HUES64 (cell line): ENCODE data around the gene ZNF99.
"Not testable (repeated sequence)": the region's sequence is repeated elsewhere in the genome, so short reads cannot be mapped to it uniquely, and the experiment has no call there.

Source experiments
- H3K27ac ChIP-seq: 2 replicates; pipeline ENCODE4 v1.7.0; 2013; ENCODE audit warnings: low read depth, low read length, inconsistent platforms
- H3K27me3 ChIP-seq: 2 replicates; pipeline ENCODE4 v1.6.1; 2013; ENCODE audit warnings: mild to moderate bottlenecking, low read length; ENCODE audit not compliant: insufficient read depth
- H3K36me3 ChIP-seq: 2 replicates; pipeline ENCODE4 v1.6.1; 2013; ENCODE audit warnings: mild to moderate bottlenecking, low read length; ENCODE audit not compliant: insufficient read depth
- H3K4me1 ChIP-seq: 2 replicates; pipeline ENCODE4 v1.6.1; 2013; ENCODE audit warnings: mild to moderate bottlenecking, low read length, moderate library complexity; ENCODE audit not compliant: insufficient read depth
- H3K4me3 ChIP-seq: 2 replicates; pipeline ENCODE4 v1.5.1; 2013; ENCODE audit warnings: mild to moderate bottlenecking, low read length, moderate library complexity
- H3K9ac ChIP-seq: 2 replicates; pipeline ENCODE4 v1.6.1; 2013; ENCODE audit warnings: mild to moderate bottlenecking, low read depth, low read length
- H3K9me3 ChIP-seq: 2 replicates; pipeline ENCODE4 v1.6.1; 2013; ENCODE audit warnings: low read depth, low read length; ENCODE audit not compliant: insufficient read depth
- WGBS: fragments of 150-250, 120-280 bp; methylation state at CpG from one replicate; pipeline ENCODE4 v1.1.7; 2013; ENCODE audit warnings: missing lambda C conversion rate; 5-methylcytosine and 5-hydroxymethylcytosine counted together

ZNF99 gene

GRCh38 chr19:22728214-22728613 is 55.7 kb downstream of the ZNF99 start:
- not testable (repeated sequence) for H3K36me3 ChIP-seq, H3K27me3 ChIP-seq, H3K9ac ChIP-seq, H3K4me1 ChIP-seq, H3K27ac ChIP-seq, H3K4me3 ChIP-seq
- WGBS, result 75% methylated on average over 4 of the region's 4 CpGs
- peaks cover 90% of the 10 kb centered on the region for H3K9me3 ChIP-seq

- peaks cover 86% of the 10 kb centered on the region for H3K9me3 ChIP-seq
- not testable (repeated sequence) for H3K4me3 ChIP-seq, H3K9ac ChIP-seq, H3K27ac ChIP-seq, H3K27me3 ChIP-seq, H3K4me1 ChIP-seq, H3K36me3 ChIP-seq
- 84% methylated on average over 6 of the region's 6 CpGs for WGBS
Observed at GRCh38 chr19:22721533-22721932, 62.4 kb downstream of the ZNF99 start.

GRCh38 chr19:22708983-22709382 is 75.0 kb downstream of the ZNF99 start:
- Histone ChIP-seq H3K4me1 (no peaks in the 10 kb centered on the region), H3K9me3 (peaks cover 73% of the 10 kb centered on the region), H3K27me3 (no peaks in the 10 kb centered on the region), H3K27ac (no peak overlapping the region), H3K9ac (no peak overlapping the region), H3K4me3 (no peak overlapping the region), H3K36me3 (no peaks in the 10 kb centered on the region)
- WGBS, result 87% methylated on average over 27 of the region's 27 CpGs

GRCh38 chr19:22703096-22703495 is 80.9 kb downstream of the ZNF99 start:
- H3K27ac ChIP-seq, H3K27me3 ChIP-seq, H3K4me3 ChIP-seq, H3K4me1 ChIP-seq, H3K9ac ChIP-seq, H3K36me3 ChIP-seq: not testable (repeated sequence)
- WGBS, result 90% methylated on average over 28 of the region's 28 CpGs
- peaks cover 64% of the 10 kb centered on the region for H3K9me3 ChIP-seq

GRCh38 chr19:22702661-22703060 is 81.3 kb downstream of the ZNF99 start:
- H3K27me3 ChIP-seq, H3K36me3 ChIP-seq, H3K4me3 ChIP-seq, H3K4me1 ChIP-seq, H3K27ac ChIP-seq, H3K9ac ChIP-seq: not testable (repeated sequence)
- H3K9me3 ChIP-seq, result peaks cover 64% of the 10 kb centered on the region
- 88% methylated on average over 21 of the region's 22 CpGs for WGBS
